WTC11 (cell line): ENCODE results near the gene TWIST2. TPM values are rescaled to one million over a fixed set of nuclear protein-coding genes. Genes with fewer than 3 reads are reported as not detected.

Experiments
- ATAC-seq: fragments of 200-7000 bp; cut with Tn5 transposase; 2 replicates; pipeline ENCODE4 v1.10.0; 2021; ENCODE audit warnings: mild to moderate bottlenecking, moderate library complexity
- CTCF ChIA-PET: fragments of 300-600 bp; sonication (Branson Sonifier 250); formaldehyde crosslinking; loops from one replicate; lab custom pipeline; 2021; ENCODE audit warnings: antibody characterized with exemption; lab: Charles Lee
- POLR2A ChIA-PET: fragments of 350-600 bp; sonication (Branson Sonifier 250); formaldehyde crosslinking; loops from one replicate; lab custom pipeline; 2021; ENCODE audit warnings: antibody characterized with exemption; lab: Charles Lee
- DNase-seq: peaks from one replicate; pipeline ENCODE4 v3.0.0; 2021; ENCODE audit warnings: low spot score
- H3K27ac Mint-ChIP-seq: 2 replicates; pipeline ENCODE4 v1.8.0; 2021; ENCODE audit warnings: mixed read lengths
- H3K27me3 Mint-ChIP-seq: 2 replicates; pipeline ENCODE4 v1.8.0; 2021; ENCODE audit warnings: low read depth, mild to moderate bottlenecking, moderate library complexity, mixed read lengths
- H3K36me3 Mint-ChIP-seq: 2 replicates; pipeline ENCODE4 v1.8.0; 2021; ENCODE audit warnings: mixed read lengths
- H3K4me1 Mint-ChIP-seq: 2 replicates; pipeline ENCODE4 v1.8.0; 2022; ENCODE audit warnings: mixed read lengths
- H3K4me3 Mint-ChIP-seq: 2 replicates; pipeline ENCODE4 v1.8.0; 2021; ENCODE audit warnings: mild to moderate bottlenecking, moderate library complexity, mixed read lengths
- H3K9me3 Mint-ChIP-seq: 2 replicates; pipeline ENCODE4 v1.8.0; 2021; ENCODE audit warnings: mixed read lengths
- AR ChIP-seq: fragments of 250-450 bp; sonication (Bioruptor Pico); IDR thresholded peaks from 2 replicates; pipeline ENCODE4 v1.9.0; 2021; ENCODE audit warnings: mild to moderate bottlenecking
- ARID4B ChIP-seq: sonication (generic); formaldehyde crosslinking; IDR thresholded peaks from 2 replicates; pipeline ENCODE4 v1.8.0; 2023; ENCODE audit warnings: missing genetic modification reagents, mild to moderate bottlenecking, borderline replicate concordance
- ATF1 ChIP-seq: sonication (generic); formaldehyde crosslinking; IDR thresholded peaks from 2 replicates; pipeline ENCODE4 v1.8.1; 2023; ENCODE audit warnings: mild to moderate bottlenecking, moderate library complexity, missing genetic modification reagents
- E2F4 ChIP-seq: sonication (generic); formaldehyde crosslinking; IDR thresholded peaks from 2 replicates; pipeline ENCODE4 v1.8.1; 2022; ENCODE audit warnings: low read depth, mild to moderate bottlenecking, moderate library complexity, missing genetic modification reagents, borderline replicate concordance
- ERG ChIP-seq: fragments of 250-450 bp; sonication (Bioruptor Pico); IDR thresholded peaks from 2 replicates; pipeline ENCODE4 v1.8.0; 2021; ENCODE audit warnings: mild to moderate bottlenecking
- FOXJ3 ChIP-seq: sonication (generic); formaldehyde crosslinking; IDR thresholded peaks from 2 replicates; pipeline ENCODE4 v1.9.0; 2021; ENCODE audit warnings: missing genetic modification reagents, mild to moderate bottlenecking, borderline replicate concordance
- FOXK1 ChIP-seq: sonication (generic); formaldehyde crosslinking; IDR thresholded peaks from 2 replicates; pipeline ENCODE4 v1.8.0; 2022; ENCODE audit warnings: mild to moderate bottlenecking, moderate library complexity, missing genetic modification reagents
- HMGXB4 ChIP-seq: sonication (generic); formaldehyde crosslinking; IDR thresholded peaks from 2 replicates; pipeline ENCODE4 v1.8.1; 2023; ENCODE audit warnings: mild to moderate bottlenecking, moderate library complexity, missing genetic modification reagents
- KAT7 ChIP-seq: sonication (generic); formaldehyde crosslinking; IDR thresholded peaks from 2 replicates; pipeline ENCODE4 v1.8.1; 2023; ENCODE audit warnings: missing genetic modification reagents, mild to moderate bottlenecking, borderline replicate concordance
- MAX ChIP-seq: sonication (generic); formaldehyde crosslinking; IDR thresholded peaks from 2 replicates; pipeline ENCODE4 v1.8.0; 2022; ENCODE audit warnings: mild to moderate bottlenecking, missing genetic modification reagents
- MYBL2 ChIP-seq: sonication (generic); formaldehyde crosslinking; IDR thresholded peaks from 2 replicates; pipeline ENCODE4 v1.8.1; 2023; ENCODE audit warnings: mild to moderate bottlenecking, moderate library complexity, missing genetic modification reagents
- PREB ChIP-seq: sonication (generic); formaldehyde crosslinking; IDR thresholded peaks from 2 replicates; pipeline ENCODE4 v1.8.1; 2022; ENCODE audit warnings: mild to moderate bottlenecking, missing genetic modification reagents, moderate library complexity, borderline replicate concordance
- ZMAT4 ChIP-seq: fragments of 250-450 bp; sonication (Bioruptor Pico); IDR thresholded peaks from 2 replicates; pipeline ENCODE4 v1.9.0; 2021; ENCODE audit warnings: mild to moderate bottlenecking
- ZSCAN18 ChIP-seq: fragments of 250-450 bp; sonication (Bioruptor Pico); IDR thresholded peaks from 2 replicates; pipeline ENCODE4 v2.1.2; 2022; ENCODE audit warnings: mild to moderate bottlenecking, moderate library complexity
- total RNA-seq: library from RNA; stranded (reverse); gene quantifications from 3 replicates; pipeline ENCODE4 v1.2.3, GENCODE V29; 2021

Gene TWIST2
- total RNA-seq, 1 experiment from 2014 or later: 5.7 TPM

GRCh38 chr2:238851761-238852160 is 3.9 kb downstream of the TWIST2 start:
- ATAC-seq (no peak), DNase-seq (no peak)
- Mint-ChIP-seq H3K4me1 (peaks cover 23% of the 10 kb centered on the region), H3K4me3 (no peak overlapping the region), H3K27me3 (peaks cover 52% of the 10 kb centered on the region), H3K27ac (no peak overlapping the region), H3K36me3 (no peaks in the 10 kb centered on the region), H3K9me3 (no peaks in the 10 kb centered on the region)
- ChIA-PET CTCF (no interaction called here), POLR2A (no interaction called here)
- no peak for TF ChIP-seq MAX (CRISPR knock-in tag)
- no peak for TF ChIP-seq HMGXB4 (CRISPR knock-in tag)
- no peak for TF ChIP-seq KAT7
- TF ChIP-seq ARID4B (CRISPR knock-in tag): no peak
- no peak for TF ChIP-seq FOXJ3 (CRISPR knock-in tag)
- TF ChIP-seq E2F4 (CRISPR knock-in tag): no peak
- no peak for TF ChIP-seq AR
- TF ChIP-seq FOXK1 (CRISPR knock-in tag): no peak
- TF ChIP-seq ZMAT4 (CRISPR knock-in tag): no peak
- TF ChIP-seq MYBL2 (CRISPR knock-in tag): no peak
- TF ChIP-seq PREB (CRISPR knock-in tag): no peak
- TF ChIP-seq ATF1 (CRISPR knock-in tag): no peak
- TF ChIP-seq ZSCAN18 (CRISPR knock-in tag): no peak
- TF ChIP-seq ERG (CRISPR knock-in tag): no peak
